Stimulated activated CD8-positive, alpha-beta memory T cell treated with anti-CD3 and anti-CD28 coated beads, Interleukin-7, amount 100 ng/mL, for 24 hours (primary cell): ENCODE measurements around the gene CHPF2.

Source experiments
- DNase-seq: peaks from one replicate; pipeline ENCODE4 v3.0.0-alpha.2; 2020; ENCODE audit warnings: low read depth

Gene CHPF2

GRCh38 chr7:151246102-151246850, 14.0 kb downstream of the CHPF2 start:
- DNase-seq: no peak

GRCh38 chr7:151246851-151247580, 14.7 kb downstream of the CHPF2 start:
- DNase-seq: no peak

GRCh38 chr7:151247611-151248345, 15.5 kb downstream of the CHPF2 start:
- DNase-seq: no peak

GRCh38 chr7:151248346-151249033, 16.2 kb downstream of the CHPF2 start, which contains the start of gene SMARCD3:
TSS of gene SMARCD3 (minus strand) at chr7:151248694. CDS start at chr7:151248562, 132 bp downstream.
- DNase-seq: no peak

- no peak for DNase-seq
Observed at GRCh38 chr7:151249034-151249731, 16.9 kb downstream of the CHPF2 start.

GRCh38 chr7:151249732-151250072, 17.4 kb downstream of the CHPF2 start:
- DNase-seq: no peak

GRCh38 chr7:151250181-151251132, 18.2 kb downstream of the CHPF2 start:
- no peak for DNase-seq

- no peak for DNase-seq
Observed at GRCh38 chr7:151251328-151251688, 19.0 kb downstream of the CHPF2 start.

GRCh38 chr7:151251689-151252560, 19.6 kb downstream of the CHPF2 start:
- no peak for DNase-seq

GRCh38 chr7:151252561-151252835, 20.2 kb downstream of the CHPF2 start:
- DNase-seq: no peak

GRCh38 chr7:151252961-151253711, 20.9 kb downstream of the CHPF2 start:
- DNase-seq: no peak

- no peak for DNase-seq
Observed at GRCh38 chr7:151254316-151254715, 22.0 kb downstream of the CHPF2 start.

- no peak for DNase-seq
Observed at GRCh38 chr7:151254851-151255250, 22.6 kb downstream of the CHPF2 start.

- no peak for DNase-seq
Observed at GRCh38 chr7:151255390-151255789, 23.1 kb downstream of the CHPF2 start.

- DNase-seq: no peak
Observed at GRCh38 chr7:151256410-151257045, 24.2 kb downstream of the CHPF2 start.

GRCh38 chr7:151257990-151258389, 25.7 kb downstream of the CHPF2 start:
- no peak for DNase-seq

GRCh38 chr7:151260471-151260870, 28.2 kb downstream of the CHPF2 start:
- no peak for DNase-seq

- DNase-seq: no peak
Observed at GRCh38 chr7:151260883-151261282, 28.6 kb downstream of the CHPF2 start.

GRCh38 chr7:151261529-151261928, 29.2 kb downstream of the CHPF2 start:
- DNase-seq: no peak
